ENCODE measurements around the gene CLEC9A. TPM values are rescaled to one million over a fixed set of nuclear protein-coding genes. Genes with fewer than 3 reads are reported as not detected.

Gene CLEC9A
- total RNA-seq, 6 experiments from 2014 or later = not detected

GRCh38 chr12:10070380-10070779 lies 39.9 kb downstream of the CLEC9A start:
- no peaks in the 10 kb centered on the region for H3K36me3 ChIP-seq
- H3K27me3 ChIP-seq = no peaks in the 10 kb centered on the region
- intact Hi-C loops (cut with DNase I) = no loop called here
- H3K9me3 ChIP-seq = no peaks in the 10 kb centered on the region
- H3K27ac ChIP-seq = no peak overlapping the region
- TF ChIP-seq POLR2A (IDR thresholded peaks at IDR 0.05) (no peak), CTCF (IDR thresholded peaks at IDR 0.05) (no peak)
- DNase-seq (no peak), ATAC-seq (no peak)
- H3K4me1 ChIP-seq = no peaks in the 10 kb centered on the region
- H3K4me3 ChIP-seq = no peak overlapping the region
- WGBS (ENCODE audit: insufficient coverage, low coverage, low lambda C conversion rate, missing lambda C conversion rate) = 73% methylated on average over 4 of the region's 4 CpGs

- DNase-seq (no peak), ATAC-seq (no peak)
- WGBS (ENCODE audit: insufficient coverage, low coverage, low lambda C conversion rate, missing lambda C conversion rate) = 91% methylated on average over 2 of the region's 2 CpGs
Observed at GRCh38 chr12:10072131-10072530, 41.6 kb downstream of the CLEC9A start.

GRCh38 chr12:10073261-10073660 lies 42.8 kb downstream of the CLEC9A start:
- Histone ChIP-seq H3K36me3 (no peaks in the 10 kb centered on the region), H3K9me3 (no peaks in the 10 kb centered on the region), H3K4me3 (no peak overlapping the region), H3K27ac (no peak overlapping the region), H3K4me1 (no peaks in the 10 kb centered on the region), H3K27me3 (no peaks in the 10 kb centered on the region)
- ATAC-seq (no peak), DNase-seq (no peak)
- intact Hi-C loops (cut with DNase I) = no loop called here
- 86% methylated on average over 3 of the region's 5 CpGs for WGBS (ENCODE audit: insufficient coverage, low coverage, low lambda C conversion rate, missing lambda C conversion rate)
- no peak for TF ChIP-seq CTCF (IDR thresholded peaks at IDR 0.05)
- no peak for TF ChIP-seq POLR2A (IDR thresholded peaks at IDR 0.05)

More at GRCh38 chr12:10072131-10072530, 41.6 kb downstream of the CLEC9A start:
- H3K27me3 ChIP-seq = no peaks in the 10 kb centered on the region
- no peaks in the 10 kb centered on the region for H3K36me3 ChIP-seq
- no peak for TF ChIP-seq CTCF (IDR thresholded peaks at IDR 0.05)
- TF ChIP-seq POLR2A (IDR thresholded peaks at IDR 0.05) = no peak
- H3K27ac ChIP-seq = no peak overlapping the region
- intact Hi-C loops (cut with DNase I) = no loop called here
- no peaks in the 10 kb centered on the region for H3K9me3 ChIP-seq
- no peak overlapping the region for H3K4me3 ChIP-seq
- H3K4me1 ChIP-seq = no peaks in the 10 kb centered on the region

- H3K27me3 ChIP-seq = no peaks in the 10 kb centered on the region
- H3K36me3 ChIP-seq = no peaks in the 10 kb centered on the region
- no peak for TF ChIP-seq CTCF (IDR thresholded peaks at IDR 0.05)
- TF ChIP-seq POLR2A (IDR thresholded peaks at IDR 0.05) = no peak
- no peaks in the 10 kb centered on the region for H3K9me3 ChIP-seq
- intact Hi-C loops (cut with DNase I) = no loop called here
- H3K4me1 ChIP-seq = no peaks in the 10 kb centered on the region
- DNase-seq (no peak), ATAC-seq (no peak)
- H3K4me3 ChIP-seq = no peak overlapping the region
- no peak overlapping the region for H3K27ac ChIP-seq
Observed at GRCh38 chr12:10075451-10075850, 45.0 kb downstream of the CLEC9A start.
